ENCODE results near the gene FAM78A. TPM values are rescaled to one million over a fixed set of nuclear protein-coding genes. Genes with fewer than 3 reads are reported as not detected.
A peak's percentile ranks its signal among the peaks of the same experiment; 100 is the strongest.

FAM78A gene
- total and polyA plus RNA-seq, 7 experiments from 2014 or later: 10.5 to 114 (median 66.0) TPM

DNA sequence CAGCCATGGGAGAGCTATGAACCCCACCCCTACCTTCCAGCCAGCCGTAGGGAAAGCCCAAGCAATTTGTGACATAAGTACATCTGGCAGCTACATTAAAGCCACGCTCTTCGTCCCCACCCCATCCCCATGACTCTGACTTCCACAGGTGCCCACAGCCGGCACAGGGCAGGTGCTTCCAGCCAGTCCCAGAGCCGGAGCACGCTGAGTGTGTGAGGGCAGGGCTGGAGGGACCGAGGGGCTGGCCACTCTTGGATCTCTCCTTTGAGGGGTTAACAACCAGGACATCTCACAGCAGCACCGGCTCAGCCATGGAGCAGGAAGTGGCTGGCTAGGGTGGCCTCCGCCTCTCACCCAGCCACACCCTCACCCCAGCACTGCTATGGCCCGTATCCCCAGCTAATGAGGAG lies 2.4 kb upstream of the FAM78A start:
- H3K9me3 Mint-ChIP-seq: peaks cover 0 to 6% (median 0%) of the 10 kb centered on the region in 11 donors
- Histone ChIP-seq H3K4me1 (ENCODE audit: control insufficient read depth in 2 of 2, insufficient read depth in 2 of 2, low read length in 2 of 2) (peaks cover 21 to 23% of the 10 kb centered on the region in 2 donors), H3K27ac (ENCODE audit: low read depth, low read length) (peak overlapping the region; percentile 74), H3K9me3 (ENCODE audit: control insufficient read depth in 2 of 3, low read length in 3 of 3) (no peaks in the 10 kb centered on the region), H3K4me3 (ENCODE audit: low read length) (peak overlapping the region; percentile 55), H3K27me3 (ENCODE audit: control insufficient read depth in 2 of 2, insufficient read depth in 2 of 2, low read length in 2 of 2) (no peaks in the 10 kb centered on the region), H3K36me3 (ENCODE audit: control insufficient read depth in 2 of 3, insufficient read depth in 3 of 3, low read length in 3 of 3) (peaks cover 0 to 27% (median 0%) of the 10 kb centered on the region in 3 experiments)
- intact Hi-C loops (cut with micrococcal nuclease): loop anchor here (1.0 to 10.0 kb wide), 14 partner anchors 8 to 1076 kb away; partner anchors contain the start of genes NUP214 (in 2 of the 2), POMT1 (in 1 of the 2) and SETX (in 1 of the 2)
- peak overlapping the region; percentile 83 to 97 (median 88) for H3K4me3 Mint-ChIP-seq
- H3K36me3 Mint-ChIP-seq: peaks cover 0 to 32% (median 23%) of the 10 kb centered on the region in 5 donors
- DNase-seq (peak in 4 of 9 donors; percentile 38 to 66 (median 41)), ATAC-seq (peak; percentile 31)
- ChIA-PET POLR2A (interaction anchor here (0.7 to 3.7 kb wide), 10 partner anchors 10 to 224 kb away, joined by 3 to 50 read pairs (median 4); partner anchors contain the start of gene NUP214), CTCF (interaction anchor here (0.6 to 2.0 kb wide), 6 partner anchors 23 to 101 kb away, joined by 3 to 10 read pairs (median 3); no protein-coding TSS in a partner anchor)
- H3K4me1 Mint-ChIP-seq: peaks cover 17 to 38% (median 27%) of the 10 kb centered on the region in 7 donors
- H3K27ac Mint-ChIP-seq: peak overlapping the region; percentile 84 to 95 (median 91)
- H3K27me3 Mint-ChIP-seq: peaks cover 0 to 24% (median 0%) of the 10 kb centered on the region in 5 donors

DNA sequence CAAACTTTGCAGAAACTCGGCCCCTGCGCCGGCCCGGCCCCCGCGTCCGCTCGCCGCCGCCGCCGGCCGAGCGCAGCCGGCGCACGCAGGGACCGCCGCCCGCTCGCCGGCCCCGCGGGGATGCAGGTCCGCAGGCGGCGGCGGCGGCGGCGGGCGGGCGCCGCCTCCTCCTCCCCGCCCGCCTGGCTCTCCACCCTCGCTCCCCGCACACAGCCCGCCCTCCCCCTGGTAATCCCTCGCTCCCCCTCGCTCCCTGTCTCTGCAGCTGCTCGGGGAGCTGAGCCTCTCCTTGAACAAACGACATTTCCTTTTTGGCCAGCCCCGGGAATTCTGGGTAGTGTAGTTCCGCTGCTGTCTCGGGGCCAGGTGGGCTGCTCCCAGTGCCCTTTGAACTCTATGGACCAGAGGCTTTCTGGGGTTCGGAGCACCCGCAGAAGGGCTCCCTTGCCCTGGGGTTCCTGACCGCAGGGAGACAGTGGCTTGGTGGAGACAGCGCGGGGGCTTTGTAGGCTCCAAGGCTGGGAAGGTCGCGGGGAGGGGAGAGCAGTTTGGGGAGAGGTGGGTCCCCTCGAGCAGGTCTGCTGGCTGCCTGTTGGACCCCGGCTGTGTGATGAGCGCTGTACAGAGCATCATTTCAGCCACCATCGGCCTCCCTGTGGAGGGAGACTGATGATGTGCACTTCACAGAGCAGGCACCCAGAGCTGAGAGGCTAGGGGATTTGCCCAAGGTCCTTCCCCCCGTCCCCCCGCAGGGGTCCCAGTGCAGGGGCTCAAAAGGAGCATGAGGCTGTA lies 1.8 kb upstream of the FAM78A start:
- ATAC-seq (peak; percentile 67), DNase-seq (peak in 8 of 9 donors; percentile 47 to 77 (median 62))
- H3K36me3 Mint-ChIP-seq: peaks cover 0 to 38% (median 28%) of the 10 kb centered on the region in 5 donors
- peak overlapping the region; percentile 84 to 95 (median 91) for H3K27ac Mint-ChIP-seq
- peak overlapping the region; percentile 83 to 97 (median 88) for H3K4me3 Mint-ChIP-seq
- H3K4me1 Mint-ChIP-seq: peaks cover 17 to 34% (median 27%) of the 10 kb centered on the region in 7 donors
- Histone ChIP-seq H3K27ac (ENCODE audit: low read depth, low read length) (peak overlapping the region; percentile 96), H3K4me1 (ENCODE audit: control insufficient read depth in 2 of 2, insufficient read depth in 2 of 2, low read length in 2 of 2) (peaks cover 21 to 23% of the 10 kb centered on the region in 2 donors), H3K36me3 (ENCODE audit: control insufficient read depth in 2 of 3, insufficient read depth in 3 of 3, low read length in 3 of 3) (peaks cover 0 to 33% (median 0%) of the 10 kb centered on the region in 3 experiments), H3K27me3 (ENCODE audit: control insufficient read depth in 2 of 2, insufficient read depth in 2 of 2, low read length in 2 of 2) (no peaks in the 10 kb centered on the region), H3K9me3 (ENCODE audit: control insufficient read depth in 2 of 3, low read length in 3 of 3) (no peaks in the 10 kb centered on the region), H3K4me3 (ENCODE audit: low read length) (peak overlapping the region; percentile 55)
- ChIA-PET POLR2A (interaction anchor here (0.6 to 3.7 kb wide), 13 partner anchors 9 to 225 kb away, joined by 3 to 50 read pairs (median 4); partner anchors contain the start of gene NUP214), CTCF (interaction anchor here (0.6 to 2.0 kb wide), 6 partner anchors 22 to 100 kb away, joined by 3 to 10 read pairs (median 3); no protein-coding TSS in a partner anchor)
- H3K27me3 Mint-ChIP-seq: peaks cover 0 to 18% (median 0%) of the 10 kb centered on the region in 5 donors
- intact Hi-C loops (cut with micrococcal nuclease): loop anchor here (1.0 to 10.0 kb wide), 14 partner anchors 8 to 1077 kb away; partner anchors contain the start of genes NUP214 (in 2 of the 2), POMT1 (in 1 of the 2) and SETX (in 1 of the 2)
- peaks cover 0 to 6% (median 0%) of the 10 kb centered on the region in 11 donors for H3K9me3 Mint-ChIP-seq

DNA sequence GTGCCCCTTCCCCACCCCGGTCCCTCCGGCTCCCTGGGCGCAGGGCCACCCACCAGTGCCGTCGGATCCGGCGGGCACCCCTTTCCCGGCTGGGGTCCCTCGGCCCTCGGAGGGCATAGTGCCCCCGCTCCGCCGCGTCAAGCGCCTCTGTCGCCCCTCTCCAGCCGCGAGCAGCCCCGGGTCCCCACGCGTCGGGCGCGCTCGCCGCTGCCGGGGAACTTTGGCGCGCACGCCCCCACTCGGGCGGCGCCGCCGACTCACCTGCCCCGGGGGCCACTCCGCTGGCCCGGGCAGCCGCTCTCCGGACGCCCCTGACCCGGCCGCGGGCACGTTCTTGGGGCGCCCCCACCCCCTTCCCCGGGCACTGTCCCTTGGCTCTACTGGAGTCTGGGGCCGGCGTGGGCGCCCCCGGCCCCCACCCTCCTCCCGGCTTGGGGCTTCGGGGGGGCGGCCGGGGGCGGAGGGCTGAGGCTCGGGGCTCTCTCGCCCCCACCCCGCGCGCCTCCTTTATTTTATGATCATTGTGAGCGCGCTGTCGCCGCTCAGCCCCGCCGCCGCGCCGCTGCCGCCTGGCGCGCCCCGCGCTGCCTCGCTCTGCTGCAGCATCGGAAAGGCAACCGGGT lies 1.1 kb upstream of the FAM78A start:
- ChIA-PET POLR2A (interaction anchor here (0.6 to 16.2 kb wide), 9 partner anchors 9 to 52 kb away, joined by 3 to 886 read pairs (median 5); no protein-coding TSS in a partner anchor), CTCF (interaction anchor here (1.1 to 2.0 kb wide), 3 partner anchors 21 to 58 kb away, joined by 3 to 10 read pairs (median 5); no protein-coding TSS in a partner anchor)
- peaks cover 17 to 33% (median 27%) of the 10 kb centered on the region in 7 donors for H3K4me1 Mint-ChIP-seq
- intact Hi-C loops (cut with micrococcal nuclease): loop anchor here (5.0 to 10.0 kb wide), 5 partner anchors 60 to 1077 kb away; partner anchors contain the start of genes NUP214 (in 1 of the 2), POMT1 (in 1 of the 2) and SETX (in 1 of the 2)
- Histone ChIP-seq H3K9me3 (ENCODE audit: control insufficient read depth in 2 of 3, low read length in 3 of 3) (no peaks in the 10 kb centered on the region), H3K27me3 (ENCODE audit: control insufficient read depth in 2 of 2, insufficient read depth in 2 of 2, low read length in 2 of 2) (no peaks in the 10 kb centered on the region), H3K4me3 (ENCODE audit: low read length) (peak overlapping the region; percentile 61), H3K4me1 (ENCODE audit: control insufficient read depth in 2 of 2, insufficient read depth in 2 of 2, low read length in 2 of 2) (peaks cover 22% of the 10 kb centered on the region in 2 donors), H3K27ac (ENCODE audit: low read depth, low read length) (peak overlapping the region; percentile 96), H3K36me3 (ENCODE audit: control insufficient read depth in 2 of 3, insufficient read depth in 3 of 3, low read length in 3 of 3) (peaks cover 0 to 35% (median 0%) of the 10 kb centered on the region in 3 experiments)
- peaks cover 0 to 6% (median 0%) of the 10 kb centered on the region in 11 donors for H3K9me3 Mint-ChIP-seq
- ATAC-seq: peak; percentile 18
- peak in 5 of 9 donors; percentile 36 to 59 (median 47) for DNase-seq
- peaks cover 0 to 43% (median 31%) of the 10 kb centered on the region in 5 donors for H3K36me3 Mint-ChIP-seq
- peaks cover 0 to 15% (median 0%) of the 10 kb centered on the region in 5 donors for H3K27me3 Mint-ChIP-seq
- H3K27ac Mint-ChIP-seq: no peak overlapping the region
- peak overlapping the region in 8 of 10 donors; percentile 23 to 92 (median 79) for H3K4me3 Mint-ChIP-seq

DNA sequence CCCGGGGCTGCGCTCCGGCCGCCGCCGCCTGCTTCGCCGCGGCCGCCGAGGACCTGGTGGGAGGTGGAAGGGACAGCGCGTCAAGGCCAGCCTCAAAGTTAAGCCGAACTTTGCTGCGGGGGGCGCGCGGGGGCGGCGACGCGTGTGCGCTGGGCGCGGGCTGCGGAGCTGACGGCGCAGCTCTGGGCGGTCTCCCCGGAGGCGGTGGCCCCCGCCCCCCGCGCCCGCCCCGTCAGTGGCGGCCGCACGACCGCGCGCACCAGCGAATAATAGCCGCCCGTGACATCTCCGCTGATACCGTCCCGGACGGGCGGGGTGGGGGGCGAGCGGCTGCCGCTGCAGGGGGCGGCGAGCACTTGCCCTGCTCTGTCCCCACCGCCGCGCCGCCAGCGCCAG lies 579 bp upstream of the FAM78A start:
- ChIA-PET POLR2A (interaction anchor here (1.2 to 16.2 kb wide), 5 partner anchors 10 to 122 kb away, joined by 5 to 886 read pairs (median 24); no protein-coding TSS in a partner anchor), CTCF (interaction anchor here (1.3 kb wide), 1 partner anchor 20 kb away, joined by 5 read pairs; no protein-coding TSS in a partner anchor)
- ATAC-seq (peak; percentile 41), DNase-seq (peak in 3 of 9 donors; percentile 37 to 48 (median 45))
- intact Hi-C loops (cut with micrococcal nuclease): loop anchor here (5.0 to 10.0 kb wide), 5 partner anchors 60 to 1078 kb away; partner anchors contain the start of genes NUP214 (in 1 of the 2), POMT1 (in 1 of the 2) and SETX (in 1 of the 2)
- Histone ChIP-seq H3K27ac (ENCODE audit: low read depth, low read length) (peak overlapping the region; percentile 96), H3K4me3 (ENCODE audit: low read length) (peak overlapping the region; percentile 61), H3K27me3 (ENCODE audit: control insufficient read depth in 2 of 2, insufficient read depth in 2 of 2, low read length in 2 of 2) (no peaks in the 10 kb centered on the region), H3K4me1 (ENCODE audit: control insufficient read depth in 2 of 2, insufficient read depth in 2 of 2, low read length in 2 of 2) (peaks cover 19 to 22% of the 10 kb centered on the region in 2 donors), H3K9me3 (ENCODE audit: control insufficient read depth in 2 of 3, low read length in 3 of 3) (no peaks in the 10 kb centered on the region), H3K36me3 (ENCODE audit: control insufficient read depth in 2 of 3, insufficient read depth in 3 of 3, low read length in 3 of 3) (peaks cover 0 to 35% (median 0%) of the 10 kb centered on the region in 3 experiments)
- Mint-ChIP-seq H3K4me1 (peaks cover 15 to 33% (median 26%) of the 10 kb centered on the region in 7 donors), H3K9me3 (peaks cover 0 to 6% (median 0%) of the 10 kb centered on the region in 11 donors), H3K36me3 (peaks cover 0 to 43% (median 31%) of the 10 kb centered on the region in 5 donors), H3K27ac (peak overlapping the region in 1 of 9 donors; percentile 99), H3K27me3 (peaks cover 0 to 10% (median 0%) of the 10 kb centered on the region in 5 donors), H3K4me3 (peak overlapping the region in 7 of 10 donors; percentile 23 to 83 (median 67))

DNA sequence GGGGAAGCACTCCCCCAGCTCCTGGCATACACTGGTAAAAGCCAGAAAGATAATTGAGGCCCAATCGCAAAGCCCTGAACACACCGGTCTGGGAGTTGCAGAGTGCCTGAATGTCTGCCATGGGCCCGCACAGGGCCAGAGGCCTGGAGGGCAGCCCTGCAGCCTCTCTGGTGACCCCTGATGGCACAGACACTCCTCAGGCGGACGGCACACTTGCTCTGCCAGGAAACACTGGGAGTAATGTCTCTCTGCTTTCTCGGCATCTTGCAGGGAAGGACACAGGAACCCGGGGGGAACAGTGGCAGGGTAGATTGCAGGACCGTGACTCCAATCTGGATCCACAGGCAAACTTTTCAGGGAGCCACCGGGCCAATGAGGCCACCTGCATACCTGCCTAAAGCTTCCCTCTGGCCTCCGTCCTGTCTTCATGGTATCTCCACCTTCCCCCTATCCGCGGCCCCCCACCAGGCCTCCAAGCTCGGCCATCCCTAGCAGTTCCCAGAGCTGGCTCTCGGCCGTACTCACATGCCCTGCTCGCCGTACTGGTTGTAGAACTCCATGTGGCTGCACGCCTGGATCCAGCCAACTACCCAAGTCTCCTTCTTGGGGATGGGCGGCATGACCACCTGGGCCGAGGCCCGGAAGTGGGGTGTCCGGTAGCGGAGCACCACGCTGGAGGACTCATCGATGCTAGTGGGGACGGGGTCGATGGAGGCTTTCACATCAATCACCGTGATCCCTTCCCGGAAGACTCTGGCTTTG lies 797 bp downstream of the FAM78A start:
- no peaks in the 10 kb centered on the region for H3K27me3 Mint-ChIP-seq
- H3K9me3 Mint-ChIP-seq: peaks cover 0 to 6% (median 0%) of the 10 kb centered on the region in 11 donors
- H3K36me3 Mint-ChIP-seq: peaks cover 0 to 54% (median 31%) of the 10 kb centered on the region in 5 donors
- DNase-seq (no peak), ATAC-seq (no peak)
- no peaks in the 10 kb centered on the region for H3K27me3 ChIP-seq (ENCODE audit: control insufficient read depth in 2 of 2, insufficient read depth in 2 of 2, low read length in 2 of 2)
- H3K4me3 Mint-ChIP-seq: peak overlapping the region; percentile 83 to 100 (median 96)
- H3K4me1 ChIP-seq (ENCODE audit: control insufficient read depth in 2 of 2, insufficient read depth in 2 of 2, low read length in 2 of 2): peaks cover 30 to 35% of the 10 kb centered on the region in 2 donors
- peaks cover 16 to 40% (median 36%) of the 10 kb centered on the region in 7 donors for H3K4me1 Mint-ChIP-seq
- no peaks in the 10 kb centered on the region for H3K9me3 ChIP-seq (ENCODE audit: control insufficient read depth in 2 of 3, low read length in 3 of 3)
- ChIA-PET POLR2A (interaction anchor here (0.6 to 16.2 kb wide), 8 partner anchors 9 to 225 kb away, joined by 3 to 886 read pairs (median 6); no protein-coding TSS in a partner anchor), CTCF (interaction anchor here (0.6 to 1.5 kb wide), 3 partner anchors 9 to 19 kb away, joined by 3 to 10 read pairs (median 5); no protein-coding TSS in a partner anchor)
- peaks cover 0 to 35% (median 0%) of the 10 kb centered on the region in 3 experiments for H3K36me3 ChIP-seq (ENCODE audit: control insufficient read depth in 2 of 3, insufficient read depth in 3 of 3, low read length in 3 of 3)
- peak overlapping the region; percentile 95 for H3K4me3 ChIP-seq (ENCODE audit: low read length)
- intact Hi-C loops (cut with micrococcal nuclease): loop anchor here (5.0 to 10.0 kb wide), 5 partner anchors 62 to 1079 kb away; partner anchors contain the start of genes NUP214 (in 1 of the 2), POMT1 (in 1 of the 2) and SETX (in 1 of the 2)
- H3K27ac Mint-ChIP-seq: peak overlapping the region; percentile 88 to 100 (median 98)
- H3K27ac ChIP-seq (ENCODE audit: low read depth, low read length): peak overlapping the region; percentile 96

Data from naive thymus-derived CD4-positive, alpha-beta T cell (primary cell).